Keratinocyte (primary cell): Measurements from ENCODE around the gene AHCTF1. TPM values are rescaled to one million over a fixed set of nuclear protein-coding genes. Genes with fewer than 3 reads are reported as not detected.

Source experiments
- DNase-seq: peaks from one replicate; pipeline ENCODE4 v3.0.0-alpha.2; 2011; ENCODE audit warnings: low read depth, missing footprints, low spot score
- FAIRE-seq: peaks from 2 replicates; lab custom pipeline; 2011; peaks lifted over from hg19 to GRCh38; lab: Jason Lieb, UNC
- H2AFZ ChIP-seq: 2 replicates; pipeline ENCODE4 v1.6.0; 2012; ENCODE audit warnings: low read length, control low read depth, inconsistent platforms; ENCODE audit not compliant: control insufficient read depth
- H3K27ac ChIP-seq: 2 replicates; pipeline ENCODE4 v1.5.1; 2011; ENCODE audit warnings: low read length; ENCODE audit not compliant: control insufficient read depth, insufficient read depth
- H3K27me3 ChIP-seq: 3 replicates; pipeline ENCODE4 v1.6.0; 2011; ENCODE audit warnings: low read length; ENCODE audit not compliant: control insufficient read depth, insufficient read depth; ENCODE audit errors: extremely low read depth
- H3K36me3 ChIP-seq, 2 experiments: 2 replicates in 1 of 2; 3 replicates in 1 of 2; pipeline ENCODE4 v1.5.1; 2011; ENCODE audit warnings: low read length in 2 of 2, mild to moderate bottlenecking in 1 of 2; ENCODE audit not compliant: control insufficient read depth in 2 of 2, insufficient read depth in 2 of 2; ENCODE audit errors: extremely low read depth in 1 of 2
- H3K4me1 ChIP-seq: 3 replicates; pipeline ENCODE4 v1.5.1; 2011; ENCODE audit warnings: low read length; ENCODE audit not compliant: control insufficient read depth, insufficient read depth; ENCODE audit errors: extremely low read depth
- H3K4me2 ChIP-seq: 3 replicates; pipeline ENCODE4 v1.6.0; 2011; ENCODE audit warnings: low read depth, low read length; ENCODE audit not compliant: control insufficient read depth, insufficient read depth; ENCODE audit errors: extremely low read depth
- H3K4me3 ChIP-seq, 3 experiments: fragments of 200-600 bp in 1 of 3; sonication (generic) in 1 of 3; 2 replicates in 2 of 3; 3 replicates in 1 of 3; pipeline ENCODE4 v1.5.1; 2011 to 2016; ENCODE audit warnings: low read length in 3 of 3, mild to moderate bottlenecking in 3 of 3, control low read depth in 2 of 3, inconsistent platforms in 1 of 3, low read depth in 1 of 3, mixed read lengths in 1 of 3, mixed run types in 1 of 3, moderate library complexity in 1 of 3; ENCODE audit not compliant: control insufficient read depth in 2 of 3, insufficient read depth in 2 of 3; ENCODE audit errors: extremely low read depth in 1 of 3
- H3K79me2 ChIP-seq: 2 replicates; pipeline ENCODE4 v1.6.0; 2012; ENCODE audit warnings: low read length; ENCODE audit not compliant: control insufficient read depth, insufficient read depth
- H3K9ac ChIP-seq: 3 replicates; pipeline ENCODE4 v1.6.0; 2011; ENCODE audit warnings: low read length; ENCODE audit not compliant: control insufficient read depth, insufficient read depth; ENCODE audit errors: extremely low read depth
- H3K9me1 ChIP-seq: 3 replicates; pipeline ENCODE4 v1.6.0; 2011; ENCODE audit warnings: low read length; ENCODE audit not compliant: control insufficient read depth, insufficient read depth; ENCODE audit errors: extremely low read depth
- H3K9me3 ChIP-seq: 2 replicates; pipeline ENCODE4 v1.5.1; 2012; ENCODE audit warnings: low read depth, low read length; ENCODE audit not compliant: control insufficient read depth
- H4K20me1 ChIP-seq: 3 replicates; pipeline ENCODE4 v1.6.0; 2011; ENCODE audit warnings: low read length; ENCODE audit not compliant: control insufficient read depth, insufficient read depth; ENCODE audit errors: extremely low read depth
- CTCF ChIP-seq, 3 experiments: IDR thresholded peaks in 1 of 3; conservative IDR thresholded peaks in 1 of 3; optimal IDR thresholded peaks in 1 of 3; 2 replicates in 2 of 3; 3 replicates in 1 of 3; pipeline versions ENCODE3 to v1.5.1; 2011; ENCODE audit warnings: low read length in 3 of 3, mild to moderate bottlenecking in 3 of 3, moderate library complexity in 2 of 3, control low read depth in 1 of 3, inconsistent platforms in 1 of 3; ENCODE audit not compliant: insufficient read depth in 2 of 3; ENCODE audit errors: extremely low read depth in 1 of 3
- EZH2 ChIP-seq: IDR thresholded peaks from one replicate; pipeline ENCODE4 v1.6.1; 2012; ENCODE audit warnings: inconsistent platforms, mild to moderate bottlenecking, low read length, moderate library complexity
- dilution Hi-C: fragments of 300-500 bp; cut with MboI; formaldehyde crosslinking; loops from one replicate; pipeline ENCODE4 v1.7.0; 2020; ENCODE audit warnings: low sequenced_read_pairs; ENCODE audit not compliant: extremely low pct_ligation_motif_present
- polyA plus RNA-seq, 5 experiments: library from polyadenylated mRNA; depleted of rRNA in 3 of 5; stranded (reverse) in 3 of 5; stranded (forward) in 1 of 5; unstranded in 1 of 5; fragments of >200 nt; gene quantifications; 1 replicate in 1 of 5; 2 replicates in 3 of 5; 3 replicates in 1 of 5; pipeline versions ENCODE4 v1.2.1 to v1.2.3, GENCODE V29; 2011 to 2012; ENCODE audit warnings: missing spikeins in 2 of 5, low read depth in 1 of 5, low replicate concordance in 1 of 5

AHCTF1 gene
- polyA plus RNA-seq, 1 donor (not counting 4 experiments of a cell fraction or from before 2014, with no cell fraction given): 22.2 TPM

- DNase-seq (no peak), FAIRE-seq (no peak)
- no peaks in the 10 kb centered on the region for H3K9me1 ChIP-seq
- H3K79me2 ChIP-seq: no peaks in the 10 kb centered on the region
- H3K36me3 ChIP-seq: no peaks in the 10 kb centered on the region
- H4K20me1 ChIP-seq: no peaks in the 10 kb centered on the region
- H3K27me3 ChIP-seq: no peaks in the 10 kb centered on the region
- peaks cover 26% of the 10 kb centered on the region for H3K4me1 ChIP-seq
- H3K4me2 ChIP-seq: no peak overlapping the region
- H3K9me3 ChIP-seq: no peaks in the 10 kb centered on the region
- H2AFZ ChIP-seq: no peak overlapping the region
- H3K9ac ChIP-seq: no peak overlapping the region
- no peak overlapping the region for H3K4me3 ChIP-seq
- H3K27ac ChIP-seq: no peak overlapping the region
- no peak for TF ChIP-seq EZH2
- TF ChIP-seq CTCF (optimal IDR thresholded peaks at IDR 0.05 in 1 of 3, IDR thresholded peaks at IDR 0.05 in 1 of 3, conservative IDR thresholded peaks at IDR 0.05 in 1 of 3; ENCODE audit: extremely low read depth in 1 of 3, insufficient read depth in 2 of 3, low read length in 3 of 3): no peak
- dilution Hi-C loops: no loop called here
Observed at GRCh38 chr1:246798107-246798506, 133.6 kb downstream of the AHCTF1 start.

- TF ChIP-seq EZH2 (no peak), CTCF (optimal IDR thresholded peaks at IDR 0.05 in 1 of 3, IDR thresholded peaks at IDR 0.05 in 1 of 3, conservative IDR thresholded peaks at IDR 0.05 in 1 of 3; ENCODE audit: extremely low read depth in 1 of 3, insufficient read depth in 2 of 3, low read length in 3 of 3) (no peak)
- Histone ChIP-seq H3K27me3 (no peaks in the 10 kb centered on the region), H3K36me3 (no peaks in the 10 kb centered on the region), H3K9me1 (no peaks in the 10 kb centered on the region), H4K20me1 (no peaks in the 10 kb centered on the region), H3K9ac (no peak overlapping the region), H3K79me2 (no peaks in the 10 kb centered on the region), H3K4me2 (no peak overlapping the region), H3K4me1 (peaks cover 26% of the 10 kb centered on the region), H3K27ac (no peak overlapping the region), H3K9me3 (no peaks in the 10 kb centered on the region), H2AFZ (no peak overlapping the region), H3K4me3 (no peak overlapping the region)
- no peak for DNase-seq
- no peak for FAIRE-seq
- dilution Hi-C loops: no loop called here
Observed at GRCh38 chr1:246797597-246797996, 134.2 kb downstream of the AHCTF1 start.
